Embryonic facial prominence (tissue), 1 donor: ENCODE data around the gene ALDH2.
"Not testable (repeated sequence)": the region's sequence is repeated elsewhere in the genome, so short reads cannot be mapped to it uniquely, and the experiment has no call there.

Experiments
- DNase-seq: peaks from one replicate; pipeline ENCODE4 v3.0.0-alpha.2; 2016; ENCODE audit errors: extremely low spot score

ALDH2 gene

GRCh38 chr12:111766608-111767361, at the start of gene ALDH2:
TSS of gene ALDH2 (plus strand) at chr12:111766933. CDS start at chr12:111766983, 50 bp downstream.
- DNase-seq = no peak

GRCh38 chr12:111719316-111719715, 47.4 kb upstream of the ALDH2 start:
- not testable (repeated sequence) for DNase-seq

- DNase-seq = no peak
Measured at GRCh38 chr12:111720457-111720856, 46.3 kb upstream of the ALDH2 start.

GRCh38 chr12:111723646-111724360, 42.9 kb upstream of the ALDH2 start:
- DNase-seq = not testable (repeated sequence)

- no peak for DNase-seq
Measured at GRCh38 chr12:111728795-111729194, 37.9 kb upstream of the ALDH2 start.

GRCh38 chr12:111730420-111730819, 36.3 kb upstream of the ALDH2 start:
- DNase-seq = no peak

- no peak for DNase-seq
Measured at GRCh38 chr12:111732786-111733185, 33.9 kb upstream of the ALDH2 start.

- no peak for DNase-seq
Measured at GRCh38 chr12:111733340-111733915, 33.3 kb upstream of the ALDH2 start.

GRCh38 chr12:111739524-111739923, 27.2 kb upstream of the ALDH2 start:
- not testable (repeated sequence) for DNase-seq

GRCh38 chr12:111741235-111741812, 25.4 kb upstream of the ALDH2 start:
- no peak for DNase-seq

- no peak for DNase-seq
Measured at GRCh38 chr12:111745211-111745610, 21.5 kb upstream of the ALDH2 start.

- no peak for DNase-seq
Measured at GRCh38 chr12:111747333-111747732, 19.4 kb upstream of the ALDH2 start.

- no peak for DNase-seq
Measured at GRCh38 chr12:111748151-111748672, 18.5 kb upstream of the ALDH2 start.

- no peak for DNase-seq
Measured at GRCh38 chr12:111748867-111749266, 17.9 kb upstream of the ALDH2 start.

GRCh38 chr12:111749391-111749790, 17.3 kb upstream of the ALDH2 start:
- no peak for DNase-seq

- no peak for DNase-seq
Measured at GRCh38 chr12:111753144-111753881, 13.4 kb upstream of the ALDH2 start.

- no peak for DNase-seq
Measured at GRCh38 chr12:111754671-111755070, 12.1 kb upstream of the ALDH2 start.

- no peak for DNase-seq
Measured at GRCh38 chr12:111756196-111756595, 10.5 kb upstream of the ALDH2 start.

- DNase-seq = no peak
Measured at GRCh38 chr12:111756681-111757080, 10.1 kb upstream of the ALDH2 start.

- no peak for DNase-seq
Measured at GRCh38 chr12:111757361-111758119, 9.2 kb upstream of the ALDH2 start.

GRCh38 chr12:111758120-111758561, 8.6 kb upstream of the ALDH2 start:
- no peak for DNase-seq
